Measurements from ENCODE around the gene SLC35C1.

Gene SLC35C1

DNA sequence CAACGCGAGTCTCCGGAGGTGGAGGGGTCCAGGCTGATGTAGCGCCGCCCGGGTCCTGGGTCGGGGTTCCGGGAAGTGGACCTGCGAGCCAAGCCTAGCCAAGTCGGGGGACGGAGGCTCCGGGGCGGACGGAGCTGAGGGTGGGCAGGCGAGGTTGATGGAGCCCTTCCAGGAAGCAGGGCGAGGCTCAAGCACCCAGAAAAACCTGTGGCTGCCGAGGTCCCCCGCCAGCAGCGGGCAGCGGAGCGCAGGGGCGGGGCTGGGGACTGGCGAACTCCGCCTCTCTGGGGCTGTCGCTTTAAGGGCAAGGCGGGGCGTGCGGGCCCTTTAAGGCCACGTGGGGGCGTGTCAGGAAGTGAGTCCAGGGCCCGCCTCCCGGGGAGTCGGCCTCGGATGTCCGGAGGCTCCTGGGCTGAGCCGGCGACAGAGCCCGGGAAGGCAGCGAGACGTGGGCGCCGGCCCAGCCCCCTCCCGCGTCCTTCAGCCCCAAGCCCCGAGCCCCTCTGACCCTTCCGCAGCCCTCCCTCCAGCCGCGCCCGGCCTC lies at the start of gene SLC35C1:
Gene SLC35C1, plus strand, starts transcription at position 389 of the 544 bp plus-strand sequence. CDS start 653 bp downstream, outside the sequence.
- DNase-seq (ENCODE audit: low read depth in 2 of 2) = peak; percentile 89 to 94

DNA sequence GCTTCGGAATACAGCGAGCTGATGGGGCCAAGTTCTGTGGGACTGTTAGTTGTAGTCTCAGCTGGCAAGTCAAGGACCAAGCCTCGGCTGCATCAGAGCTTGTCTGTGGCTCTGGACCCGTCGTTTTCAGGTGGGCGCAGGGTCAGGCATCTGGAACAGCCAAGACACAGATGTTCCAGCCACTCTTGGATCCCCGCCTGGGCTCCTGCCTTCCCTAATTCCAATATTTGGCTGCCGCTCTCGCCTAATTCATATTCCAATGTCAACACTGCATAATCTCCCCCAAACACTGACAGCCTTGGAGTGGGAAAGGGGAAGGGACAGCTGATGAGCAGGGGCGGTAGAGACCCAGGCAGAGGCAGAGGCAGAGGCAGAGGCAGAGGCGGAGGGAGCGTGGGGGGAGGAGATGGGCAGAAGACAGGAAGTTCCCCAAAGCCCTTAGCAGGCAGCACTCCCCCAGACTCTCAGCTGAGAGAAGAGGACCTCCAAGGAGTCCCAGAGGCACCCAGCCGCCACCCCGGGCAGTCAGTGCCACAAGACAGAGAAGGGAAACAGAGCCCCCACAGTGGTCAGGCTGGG lies 49.6 kb upstream of the SLC35C1 start:
- no peak for DNase-seq (ENCODE audit: low read depth in 2 of 2)

DNA sequence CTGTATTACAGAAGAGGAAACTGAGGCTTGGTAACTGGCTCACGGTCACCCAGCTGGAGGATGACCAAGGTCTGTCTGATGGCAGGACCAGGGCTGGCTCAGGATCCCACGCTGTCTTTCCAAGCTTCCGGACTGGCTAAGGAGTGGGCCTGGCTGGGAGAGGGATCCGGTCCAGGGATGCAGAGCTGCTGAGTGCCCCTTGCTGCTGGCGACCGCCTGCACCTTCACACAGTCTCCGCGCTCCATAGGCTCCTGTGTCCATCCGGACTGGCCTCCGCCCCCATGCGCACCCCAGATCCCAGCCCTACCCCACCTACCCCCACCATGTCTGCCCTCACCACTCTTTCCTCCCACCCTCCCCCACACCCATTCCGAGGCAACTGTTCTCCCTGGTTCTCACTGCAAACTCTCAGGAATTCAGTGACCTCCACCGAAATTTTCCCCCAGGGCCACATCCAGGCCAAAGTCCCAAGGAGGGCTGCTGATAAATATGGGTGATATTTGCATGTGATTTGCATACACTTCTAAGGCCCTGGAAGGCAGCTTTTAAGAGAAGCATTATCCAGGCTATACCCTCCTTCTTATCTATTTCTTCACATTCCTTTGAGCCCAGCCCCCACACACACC lies 48.5 kb upstream of the SLC35C1 start:
- DNase-seq (ENCODE audit: low read depth in 2 of 2) = no peak

DNA sequence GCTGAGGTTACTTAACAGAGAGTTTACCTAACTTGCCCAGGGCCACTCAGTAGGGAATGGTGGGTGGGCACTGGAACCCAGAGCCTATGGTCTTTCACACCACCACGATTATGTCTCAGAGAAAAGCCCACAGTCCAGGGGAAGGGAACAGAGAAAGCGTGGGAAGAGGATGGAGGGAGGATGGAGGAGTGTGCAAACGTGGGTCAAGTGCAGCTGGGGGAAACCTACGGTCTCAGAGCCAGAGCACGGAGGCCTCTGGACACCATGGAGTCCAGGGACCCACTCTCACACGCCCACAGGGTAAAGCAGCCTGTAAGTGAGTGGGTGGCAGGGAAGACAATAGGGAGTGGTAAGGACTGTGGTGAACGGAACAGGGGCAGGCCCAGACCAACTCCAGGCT lies 47.3 kb upstream of the SLC35C1 start:
- DNase-seq (ENCODE audit: low read depth in 2 of 2) = no peak

DNA sequence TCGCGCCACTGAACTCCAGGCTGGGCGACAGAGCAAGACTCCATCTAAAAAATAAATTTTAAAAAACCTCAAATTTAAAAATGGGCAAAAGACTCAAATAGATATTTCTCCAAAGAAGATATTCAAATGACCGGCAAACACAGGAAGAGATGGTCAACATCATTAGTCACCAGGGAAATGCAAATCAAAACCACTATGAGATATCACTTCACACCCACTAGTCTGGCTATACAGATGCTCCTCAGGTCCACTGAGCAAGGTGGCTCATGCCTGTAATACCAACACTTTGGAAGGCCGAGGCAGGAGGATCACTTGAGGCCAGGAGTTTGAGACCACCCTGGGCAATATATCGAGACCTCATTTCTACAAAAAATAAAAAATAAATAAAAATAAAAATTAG lies 43.3 kb upstream of the SLC35C1 start:
- no peak for DNase-seq (ENCODE audit: low read depth in 2 of 2)

DNA sequence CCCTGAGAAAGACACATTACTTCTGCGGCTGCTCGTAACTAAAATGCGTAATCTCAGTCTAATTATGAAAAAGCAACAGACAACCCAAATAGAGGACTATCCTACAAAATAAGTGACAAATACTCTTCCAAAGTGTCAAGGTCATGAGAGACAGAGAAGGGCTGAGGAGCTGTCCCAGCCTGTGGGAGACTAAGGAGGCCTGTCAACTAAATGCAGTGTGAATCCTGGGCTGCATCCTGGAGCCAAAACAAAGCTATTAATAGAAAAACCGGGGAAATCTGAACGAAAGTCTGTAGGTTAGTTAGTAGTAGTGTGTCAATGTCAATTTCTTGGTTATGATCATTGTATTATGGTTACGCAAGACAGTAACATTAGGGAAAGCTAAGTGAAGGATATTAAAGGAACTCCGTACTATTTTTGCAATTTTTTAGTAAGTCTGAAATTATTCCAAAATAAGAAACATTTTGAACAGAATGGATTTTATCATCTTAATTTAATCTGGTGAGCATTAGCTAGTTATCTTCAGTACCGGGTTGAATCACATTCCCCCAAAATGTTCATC lies 39.8 kb upstream of the SLC35C1 start:
- DNase-seq (ENCODE audit: low read depth in 2 of 2) = no peak

DNA sequence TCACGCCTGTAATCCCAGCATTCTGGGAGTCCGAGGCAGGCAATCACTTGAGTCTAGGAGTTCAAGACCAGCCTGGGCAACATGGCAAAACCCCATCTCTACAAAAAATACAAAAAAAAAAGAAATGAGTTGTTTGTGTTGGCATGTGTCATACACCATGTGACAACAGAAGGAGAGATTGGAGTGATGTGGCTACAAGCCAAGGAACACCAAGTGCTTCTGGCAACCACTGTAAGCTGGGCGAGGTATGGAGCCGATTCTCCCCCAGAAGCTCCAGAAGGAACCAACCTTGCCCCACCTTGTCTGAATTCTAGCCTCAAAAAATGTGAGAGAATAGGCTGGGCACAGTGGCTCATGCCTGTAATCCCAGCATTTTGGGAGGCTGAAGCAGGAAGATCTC lies 39.1 kb upstream of the SLC35C1 start:
- no peak for DNase-seq (ENCODE audit: low read depth in 2 of 2)

DNA sequence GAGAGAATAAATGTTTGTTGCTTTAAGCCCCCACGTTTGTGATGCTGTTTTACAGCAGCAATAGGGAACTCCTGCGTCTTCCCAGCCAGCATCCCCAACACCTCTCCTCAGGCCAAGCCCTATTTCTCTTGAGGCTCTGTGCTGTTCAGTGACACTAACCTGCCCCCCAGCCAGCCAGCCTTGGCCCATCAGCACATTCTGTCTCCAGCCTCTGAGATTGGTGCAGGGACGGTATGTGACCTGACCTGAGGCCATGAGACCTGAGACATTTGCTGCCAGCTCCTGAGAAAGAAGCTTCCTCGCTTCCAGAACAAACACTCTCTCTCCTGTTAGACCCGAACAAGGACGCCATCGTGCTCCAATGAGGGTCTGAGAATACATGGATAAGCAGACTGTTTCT lies 38.5 kb upstream of the SLC35C1 start:
- DNase-seq (ENCODE audit: low read depth in 2 of 2) = no peak

DNA sequence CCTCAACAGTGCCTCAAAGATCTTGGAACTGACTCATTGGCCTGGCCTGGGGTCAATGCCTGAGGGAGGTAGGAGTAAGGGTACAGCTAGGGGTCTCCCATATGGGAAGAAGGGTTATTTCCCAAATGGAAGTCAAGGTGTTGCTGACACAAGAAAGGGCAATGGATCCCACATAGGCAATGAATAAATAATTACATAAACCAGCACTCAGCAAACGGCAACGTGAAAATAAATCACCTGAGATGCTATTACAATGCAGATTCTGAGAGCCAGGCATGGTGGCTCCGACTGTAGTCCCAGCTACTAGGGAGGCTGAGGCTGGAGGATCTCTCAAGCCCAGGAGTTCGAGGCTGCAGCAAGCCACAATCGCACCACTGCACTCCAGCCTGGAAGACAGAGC lies 36.5 kb upstream of the SLC35C1 start:
- DNase-seq (ENCODE audit: low read depth in 2 of 2) = no peak

DNA sequence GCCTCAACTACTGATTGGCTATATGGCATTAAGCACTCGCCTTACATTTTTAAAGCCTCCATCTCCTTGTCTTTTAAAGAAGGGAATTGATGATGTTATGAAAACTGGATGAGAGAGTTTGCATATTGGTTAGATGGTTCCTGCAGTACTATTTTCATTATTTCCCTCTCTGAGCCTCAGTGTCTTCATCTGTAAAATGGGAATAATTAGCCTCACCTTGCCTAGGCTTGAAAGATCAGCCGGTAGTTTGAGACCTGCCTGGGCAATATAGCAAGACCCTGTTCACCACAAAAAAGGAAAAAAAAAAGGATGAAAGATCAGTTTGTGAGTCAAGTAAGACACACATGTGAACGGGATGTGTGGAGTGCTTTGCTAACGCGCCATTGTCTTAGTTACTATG lies 35.0 kb upstream of the SLC35C1 start:
- no peak for DNase-seq (ENCODE audit: low read depth in 2 of 2)

DNA sequence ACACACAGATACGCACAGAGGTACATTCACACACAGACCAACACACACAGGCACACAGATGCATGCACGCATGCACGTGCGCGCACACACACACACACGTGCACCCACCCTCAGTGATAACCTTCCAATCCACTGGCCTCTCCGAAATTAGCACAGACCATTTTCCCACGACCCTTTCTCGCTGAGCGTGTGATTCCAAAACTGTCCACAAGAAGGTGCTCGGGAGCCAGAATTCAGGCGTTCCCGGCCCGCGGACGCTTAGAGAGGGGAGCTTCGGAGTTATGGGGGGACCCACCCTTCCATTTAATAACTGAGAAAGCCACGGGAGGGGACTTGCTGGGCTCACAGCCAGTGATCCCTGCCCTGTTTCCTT lies 33.8 kb upstream of the SLC35C1 start:
- peak; percentile 18 to 66 for DNase-seq (ENCODE audit: low read depth in 2 of 2)

DNA sequence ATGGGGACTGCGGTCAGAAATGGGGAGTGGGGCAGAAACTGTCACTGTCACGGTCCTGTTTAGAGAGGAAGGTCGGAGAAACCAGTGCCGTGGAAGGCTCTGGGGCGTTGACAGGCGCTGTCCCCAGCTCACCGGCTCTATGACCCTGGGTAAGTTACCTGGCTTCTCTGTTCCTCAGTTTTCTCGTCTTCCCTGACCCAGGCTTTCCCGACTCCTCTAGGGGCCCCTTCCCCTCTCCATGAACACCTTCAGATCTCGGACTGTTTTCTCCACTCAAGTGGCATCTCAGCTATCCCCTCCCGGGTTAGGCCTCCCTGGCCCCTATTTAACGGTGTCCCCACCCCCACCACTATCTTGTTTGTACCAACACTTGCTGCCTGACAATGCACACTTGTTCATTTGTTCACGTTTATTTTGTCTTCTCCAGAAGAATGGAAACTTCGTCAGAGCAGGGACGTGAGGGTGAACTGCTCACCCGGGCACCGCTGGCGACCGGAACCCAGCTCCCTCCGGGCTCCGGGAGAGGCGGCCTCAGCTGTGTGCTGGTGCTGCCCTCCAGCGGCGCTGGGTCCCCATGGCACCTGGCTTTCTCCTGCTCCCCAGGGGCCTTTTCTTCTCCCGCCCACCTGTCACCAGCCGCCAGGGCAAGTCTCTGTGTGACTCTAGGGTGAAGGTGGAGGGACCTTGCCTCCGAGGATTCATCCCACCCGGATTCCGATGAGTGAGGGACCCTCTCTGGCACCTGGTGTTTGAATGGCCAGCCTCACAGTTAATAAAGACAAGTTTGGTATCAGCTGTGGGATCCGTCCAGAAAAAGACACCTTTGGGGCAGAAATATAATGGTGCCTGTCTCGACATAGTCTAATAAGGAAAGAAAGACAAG lies 33.1 kb upstream of the SLC35C1 start:
- DNase-seq (ENCODE audit: low read depth in 2 of 2) = peak; percentile 34 to 73

DNA sequence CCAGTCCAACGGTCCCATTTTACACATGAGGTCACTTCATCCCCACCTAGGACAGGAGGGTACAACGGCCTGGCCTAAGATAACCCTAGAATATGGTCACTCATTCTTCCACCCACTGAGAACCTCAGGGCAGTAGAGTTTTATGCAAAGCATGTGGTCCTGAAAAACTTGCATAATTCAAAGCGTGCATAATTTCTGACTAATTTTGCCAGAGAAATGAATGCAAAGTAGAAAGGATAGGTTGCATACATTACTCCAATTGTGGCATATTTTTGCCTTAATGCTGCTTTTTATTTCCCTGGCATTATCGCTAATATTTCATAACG lies 32.5 kb upstream of the SLC35C1 start:
- no peak for DNase-seq (ENCODE audit: low read depth in 2 of 2)

DNA sequence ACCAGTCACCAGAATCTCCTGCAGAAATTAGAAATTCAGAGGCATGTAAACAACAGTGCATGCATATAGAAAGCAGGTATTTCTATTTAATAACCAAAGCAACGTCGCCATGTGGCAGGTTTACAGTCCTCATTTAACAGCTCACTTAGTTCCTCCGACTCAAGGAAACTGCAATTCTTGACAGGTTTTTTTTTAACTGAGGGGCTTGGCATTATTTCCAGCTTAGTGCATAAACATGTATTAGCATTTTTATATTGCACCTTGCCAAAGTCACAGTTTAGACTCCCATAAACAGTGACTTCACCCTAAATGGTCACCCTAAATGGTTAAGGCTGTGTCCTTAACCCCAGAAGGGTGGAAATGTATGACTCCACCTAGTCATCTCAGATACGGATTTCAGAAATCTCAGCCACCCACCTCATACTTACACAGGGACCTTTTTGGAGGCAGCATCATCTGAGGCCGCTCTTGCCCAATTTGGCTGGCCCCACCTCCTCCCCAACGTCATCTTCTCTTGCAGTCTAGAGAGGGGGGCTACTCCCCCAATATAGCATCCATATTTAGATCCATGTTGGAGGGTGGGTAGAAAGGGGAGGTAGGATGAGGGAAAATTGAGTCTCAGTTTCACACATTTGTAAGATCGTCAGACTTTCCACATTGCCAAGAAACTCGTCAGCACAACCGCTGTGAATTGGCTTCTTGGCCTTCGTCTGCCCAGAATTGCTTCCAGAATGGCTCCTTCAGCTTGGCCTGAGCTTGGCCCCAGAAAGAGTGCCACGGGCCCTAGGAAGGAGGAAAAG lies 31.8 kb upstream of the SLC35C1 start:
- DNase-seq (ENCODE audit: low read depth in 2 of 2) = no peak

DNA sequence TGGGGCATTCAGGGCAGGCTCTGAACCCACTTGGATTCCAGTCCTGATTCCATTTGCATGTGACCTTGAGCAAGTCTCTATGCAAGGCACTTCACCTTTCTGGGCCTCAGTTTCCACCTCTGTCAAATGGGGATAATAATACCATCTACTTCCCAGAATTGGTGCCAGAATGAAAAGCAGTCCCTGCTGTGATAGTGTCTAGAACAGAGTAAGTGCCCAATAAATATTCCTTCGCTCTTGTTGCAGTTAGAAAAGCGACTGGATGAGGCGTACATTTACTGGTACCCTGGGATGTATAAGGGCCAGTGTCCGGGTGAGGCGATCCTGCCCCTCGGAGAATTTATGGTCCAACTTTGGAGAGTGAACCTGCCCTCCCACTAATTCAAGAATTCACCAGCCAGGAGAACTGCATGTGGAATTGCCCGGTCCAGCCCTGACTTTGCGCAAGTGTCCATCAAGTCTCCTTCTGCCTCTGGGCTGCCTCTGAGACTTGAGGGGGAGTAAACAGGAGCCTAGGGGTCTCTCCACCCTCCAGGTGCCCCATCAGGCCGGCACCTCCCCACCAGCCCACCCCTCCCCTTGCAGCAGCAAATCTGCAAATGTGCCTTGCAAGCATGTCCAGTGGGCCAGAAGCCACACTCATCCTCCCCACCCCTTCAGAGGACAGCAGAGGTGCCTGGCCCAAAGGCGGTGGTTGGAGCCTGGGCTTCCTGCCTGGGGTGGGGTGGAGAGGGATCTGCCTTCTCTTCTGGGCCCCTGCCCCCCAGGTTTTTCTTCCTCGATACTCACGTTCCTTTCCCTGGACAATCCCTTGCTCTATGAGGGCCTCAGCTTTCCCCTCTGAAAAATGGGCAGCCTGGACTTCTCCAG lies 30.9 kb upstream of the SLC35C1 start:
- DNase-seq (ENCODE audit: low read depth in 2 of 2) = no peak

DNA sequence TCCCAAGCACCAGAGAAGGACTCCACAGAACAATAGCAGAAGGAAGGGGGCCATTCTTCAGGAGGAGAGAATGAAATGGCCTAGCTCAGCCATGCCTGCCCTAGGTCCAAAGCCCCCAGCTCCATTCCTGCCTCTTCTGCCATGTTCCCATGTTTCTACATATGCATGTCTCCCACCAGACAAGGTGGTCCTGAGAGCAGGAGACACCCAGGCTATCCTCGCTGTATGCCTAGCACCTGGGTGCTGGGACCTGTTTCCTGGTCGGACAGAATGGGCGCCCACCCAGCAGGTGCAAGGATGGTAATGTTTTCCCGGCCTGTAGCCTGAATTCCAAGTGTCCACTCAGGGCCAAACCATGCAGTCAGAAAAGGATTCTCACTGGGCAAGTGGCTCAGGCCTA lies 30.2 kb upstream of the SLC35C1 start:
- no peak for DNase-seq (ENCODE audit: low read depth in 2 of 2)

DNA sequence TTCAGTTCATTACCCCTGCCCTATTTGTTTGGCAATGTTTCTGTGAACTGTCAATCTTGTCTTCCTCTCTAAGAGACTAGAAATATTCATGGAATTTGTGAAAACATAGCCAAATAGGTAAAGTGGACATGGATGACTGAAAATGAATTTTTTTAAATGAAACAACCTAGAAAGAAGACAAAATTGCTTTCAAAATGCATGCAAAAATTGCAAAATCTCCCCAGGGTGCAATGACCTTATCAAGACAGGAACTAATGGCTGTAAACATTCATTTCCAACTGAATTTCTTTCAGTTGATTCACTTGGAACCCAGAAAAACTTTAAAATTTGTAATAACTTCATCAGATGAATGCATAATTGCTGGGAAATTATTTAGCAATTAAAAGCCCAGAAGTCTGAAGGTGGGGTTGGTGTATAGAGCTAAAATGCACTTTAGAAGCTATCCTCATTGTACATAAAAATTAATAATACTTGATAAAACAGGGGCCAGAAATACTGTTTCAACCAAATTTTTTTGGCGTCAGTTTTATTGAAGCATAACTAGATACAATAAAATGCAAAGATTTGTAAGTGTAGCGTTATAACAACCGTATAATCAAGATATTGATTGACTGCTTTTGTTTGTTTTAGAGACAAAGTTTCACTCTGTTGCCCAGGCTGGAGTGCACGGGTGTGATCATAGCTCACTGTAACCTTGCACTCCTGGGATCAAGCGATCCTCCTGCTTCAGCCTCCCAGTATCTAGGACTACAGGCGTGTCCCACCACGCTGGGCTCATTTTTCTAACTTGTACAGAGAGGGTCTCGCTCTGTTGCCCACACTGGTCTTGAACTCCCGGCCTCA lies 27.6 kb upstream of the SLC35C1 start:
- no peak for DNase-seq (ENCODE audit: low read depth in 2 of 2)

DNA sequence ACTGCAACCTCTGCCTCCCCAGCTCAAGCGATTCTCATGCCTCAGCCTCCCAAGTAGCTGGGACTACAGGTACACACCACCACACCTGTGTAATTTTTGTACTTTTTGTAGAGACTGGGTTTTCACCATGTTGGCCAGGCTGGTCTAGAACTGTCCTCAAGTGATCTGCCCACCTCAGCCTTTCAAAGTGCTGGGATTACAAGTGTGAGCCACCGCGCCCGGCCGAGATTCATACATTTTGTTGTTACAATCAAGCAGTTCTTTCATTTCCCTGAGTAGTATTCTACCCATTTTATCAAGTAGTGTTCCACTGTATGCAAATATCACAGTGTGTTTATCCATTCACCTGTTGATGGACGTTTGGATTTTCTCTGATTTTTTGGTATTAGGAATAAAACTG lies 26.6 kb upstream of the SLC35C1 start:
- no peak for DNase-seq (ENCODE audit: low read depth in 2 of 2)

DNA sequence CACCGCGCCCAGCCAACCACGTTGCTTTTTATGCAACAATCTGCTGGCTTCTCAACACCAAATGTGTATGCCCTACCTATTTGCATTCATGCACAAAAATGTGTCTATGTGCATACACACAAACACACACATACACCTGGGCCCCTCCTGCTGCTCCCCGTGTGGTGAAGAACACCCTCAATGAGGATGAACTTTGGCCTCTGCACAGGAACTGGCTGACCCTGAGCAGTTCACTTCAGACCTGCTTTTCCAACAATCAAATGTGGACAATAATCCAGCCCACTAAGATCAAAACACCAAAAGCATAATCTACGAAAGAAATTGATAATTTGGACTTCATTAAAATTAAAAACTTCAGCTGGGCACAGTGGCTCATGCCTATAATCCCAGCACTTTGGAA lies 25.3 kb upstream of the SLC35C1 start:
- DNase-seq (ENCODE audit: low read depth in 2 of 2) = no peak

DNA sequence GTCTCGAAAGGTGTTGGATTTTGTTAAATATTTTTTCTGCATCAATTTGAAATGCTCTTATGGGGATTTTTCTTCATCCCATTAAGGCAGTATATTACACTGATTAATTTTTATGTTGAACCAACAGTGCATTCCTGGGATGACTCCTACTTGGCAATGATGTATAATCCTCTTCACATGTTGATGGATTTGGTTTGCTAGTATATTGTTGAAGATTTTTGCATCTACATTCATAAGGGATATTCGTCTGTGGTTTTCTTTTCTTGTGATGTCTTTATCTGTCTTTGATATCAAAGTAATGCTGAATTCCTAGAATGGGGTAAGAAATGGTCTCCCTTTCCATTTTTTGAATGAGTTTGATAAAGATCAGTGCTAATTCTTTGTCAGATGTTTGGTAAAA lies 18.7 kb upstream of the SLC35C1 start:
- DNase-seq (ENCODE audit: low read depth in 2 of 2) = no peak
